NB4 (cell line): Measurements from ENCODE around the gene CDH3.

Experiments
- DNase-seq: peaks from one replicate; pipeline ENCODE4 v3.0.0; 2010; ENCODE audit warnings: low read depth
- H3K4me3 ChIP-seq: one replicate; pipeline ENCODE4 v1.5.1; 2011; ENCODE audit warnings: mild to moderate bottlenecking, low read depth, low read length, moderate library complexity
- CTCF ChIP-seq: IDR thresholded peaks from one replicate; pipeline ENCODE4 v1.5.1; 2012; ENCODE audit warnings: low read depth, low read length
- MAX ChIP-seq: IDR thresholded peaks from 2 replicates; pipeline ENCODE4 v1.6.1; 2011; ENCODE audit warnings: low read depth, low read length
- MYC ChIP-seq: IDR thresholded peaks from 2 replicates; pipeline ENCODE4 v1.6.1; 2011; ENCODE audit warnings: low read depth, low read length
- POLR2A ChIP-seq: IDR thresholded peaks from 2 replicates; pipeline ENCODE4 v1.6.1; 2011; ENCODE audit warnings: mild to moderate bottlenecking; ENCODE audit not compliant: insufficient read length; ENCODE audit errors: extremely low read depth

Gene CDH3

GRCh38 chr16:68689921-68690320 is 44.8 kb downstream of the CDH3 start:
- no peak for DNase-seq
- H3K4me3 ChIP-seq, result no peak overlapping the region
- TF ChIP-seq CTCF (no peak), MYC (no peak)

GRCh38 chr16:68695575-68695974 is 50.5 kb downstream of the CDH3 start:
- DNase-seq, result no peak
- H3K4me3 ChIP-seq, result no peak overlapping the region
- TF ChIP-seq POLR2A (no peak), CTCF (no peak), MYC (no peak), MAX (no peak)

- DNase-seq, result no peak
- H3K4me3 ChIP-seq, result no peak overlapping the region
- no peak for TF ChIP-seq POLR2A
- no peak for TF ChIP-seq MAX
These were observed 51.4 kb downstream of the CDH3 start for GRCh38 chr16:68696514-68696913.

GRCh38 chr16:68698091-68698490 is 53.0 kb downstream of the CDH3 start:
- no peak for DNase-seq
- no peak for TF ChIP-seq POLR2A
- TF ChIP-seq CTCF, result no peak
- no peak for TF ChIP-seq MYC
- TF ChIP-seq MAX, result no peak
- H3K4me3 ChIP-seq, result no peak overlapping the region

GRCh38 chr16:68700120-68700519 is 55.0 kb downstream of the CDH3 start:
- no peak overlapping the region for H3K4me3 ChIP-seq
- DNase-seq, result peak; percentile 63
- TF ChIP-seq MYC (no peak), MAX (no peak), POLR2A (no peak), CTCF (no peak)

GRCh38 chr16:68700831-68701230 is 55.7 kb downstream of the CDH3 start:
- TF ChIP-seq MAX (no peak), POLR2A (no peak), CTCF (no peak), MYC (no peak)
- H3K4me3 ChIP-seq, result no peak overlapping the region
- no peak for DNase-seq
